Peyer's patch (tissue), 4 donors: Measurements from ENCODE around the gene ATG2A. TPM values are rescaled to one million over a fixed set of nuclear protein-coding genes. Genes with fewer than 3 reads are reported as not detected.

Experiments
- DNase-seq, 3 donors: peaks; one replicate each; pipeline ENCODE4 v3.0.0-alpha.2; 2017 to 2019
- H3K27ac ChIP-seq, 4 donors: fragments of 200-600 bp; sonication (generic); one replicate each; pipeline ENCODE4 v1.5.1; 2016 to 2019
- H3K27me3 ChIP-seq, 2 donors: fragments of 200-600 bp; sonication (generic); one replicate each; pipeline ENCODE4 v1.5.1; 2019
- H3K36me3 ChIP-seq, 3 donors: fragments of 200-600 bp; sonication (generic); one replicate each; pipeline ENCODE4 v1.5.1; 2016 to 2019
- H3K4me1 ChIP-seq, 4 donors: fragments of 200-600 bp; sonication (generic); one replicate each; pipeline ENCODE4 v1.5.1; 2016 to 2019
- H3K4me3 ChIP-seq, 4 donors: fragments of 200-600 bp; sonication (generic); 1 replicate in 3 of 4; 2 replicates in 1 of 4; pipeline ENCODE4 v1.5.1; 2016 to 2019; ENCODE audit warnings: mild to moderate bottlenecking in 1 of 4
- H3K9me3 ChIP-seq, 4 donors: fragments of 200-600 bp; sonication (generic); one replicate each; pipeline ENCODE4 v1.5.1; 2016 to 2019; ENCODE audit warnings: mild to moderate bottlenecking in 1 of 4
- POLR2A ChIP-seq, 2 donors: fragments of 450-650 bp; IDR thresholded peaks; one replicate each; pipeline ENCODE4 v1.5.1; 2017; ENCODE audit warnings: antibody characterized with exemption in 2 of 2, mild to moderate bottlenecking in 2 of 2, moderate library complexity in 2 of 2
- total RNA-seq, 4 donors: library from RNA; depleted of rRNA; stranded (reverse); fragments of >200 nt; gene quantifications; one replicate each; pipeline ENCODE4 v1.1.0, GENCODE V29; 2016
- TF ChIP-seq, protein P1 (sequence below), 6 experiments: fragments of 450-650 bp in 4 of 6; fragments of 200-600 bp in 2 of 6; sonication (generic) in 1 of 6; IDR thresholded peaks; one replicate each; pipeline ENCODE4 v1.5.1; 2017 to 2019; ENCODE audit warnings: antibody characterized with exemption in 6 of 6, mild to moderate bottlenecking in 3 of 6, moderate library complexity in 1 of 6

ATG2A gene
- total RNA-seq, 4 donors from 2014 or later = 38.8 to 79.6 (median 66.6) TPM

DNA sequence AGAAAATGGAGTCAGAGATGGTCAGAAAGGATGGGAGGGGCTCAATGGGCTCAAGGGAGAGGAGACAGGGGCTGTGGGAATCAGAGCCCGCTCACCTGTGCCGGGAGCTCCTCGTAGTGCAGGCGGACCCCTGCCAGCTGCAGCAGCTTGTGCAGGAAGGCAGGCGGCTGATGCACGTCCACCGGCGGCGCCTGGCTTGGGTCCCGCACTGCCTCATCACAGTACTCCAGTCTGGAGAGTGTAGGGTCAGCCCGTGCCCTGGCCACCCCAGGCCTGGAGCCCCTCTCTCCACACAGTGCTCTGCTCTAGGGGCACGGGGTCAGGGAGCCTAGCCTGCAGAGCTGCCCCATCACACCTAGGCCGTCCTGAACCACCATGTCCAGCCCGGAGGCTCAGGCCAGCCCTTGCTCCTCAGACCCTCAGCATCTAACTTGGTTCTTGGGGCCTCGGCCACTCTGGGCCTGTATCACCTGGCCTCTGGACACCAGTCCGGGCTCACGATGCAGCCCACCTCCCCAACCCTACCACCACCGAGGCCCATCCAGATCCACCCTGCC is 3.8 kb downstream of the ATG2A start:
- Histone ChIP-seq H3K4me1 (peaks cover 0 to 20% (median 13%) of the 10 kb centered on the region in 4 donors), H3K9me3 (no peaks in the 10 kb centered on the region), H3K27me3 (no peaks in the 10 kb centered on the region), H3K27ac (no peak overlapping the region), H3K36me3 (peaks cover 0 to 61% (median 0%) of the 10 kb centered on the region in 3 donors), H3K4me3 (no peak overlapping the region)
- no peak for DNase-seq
- TF ChIP-seq, protein P1, sequence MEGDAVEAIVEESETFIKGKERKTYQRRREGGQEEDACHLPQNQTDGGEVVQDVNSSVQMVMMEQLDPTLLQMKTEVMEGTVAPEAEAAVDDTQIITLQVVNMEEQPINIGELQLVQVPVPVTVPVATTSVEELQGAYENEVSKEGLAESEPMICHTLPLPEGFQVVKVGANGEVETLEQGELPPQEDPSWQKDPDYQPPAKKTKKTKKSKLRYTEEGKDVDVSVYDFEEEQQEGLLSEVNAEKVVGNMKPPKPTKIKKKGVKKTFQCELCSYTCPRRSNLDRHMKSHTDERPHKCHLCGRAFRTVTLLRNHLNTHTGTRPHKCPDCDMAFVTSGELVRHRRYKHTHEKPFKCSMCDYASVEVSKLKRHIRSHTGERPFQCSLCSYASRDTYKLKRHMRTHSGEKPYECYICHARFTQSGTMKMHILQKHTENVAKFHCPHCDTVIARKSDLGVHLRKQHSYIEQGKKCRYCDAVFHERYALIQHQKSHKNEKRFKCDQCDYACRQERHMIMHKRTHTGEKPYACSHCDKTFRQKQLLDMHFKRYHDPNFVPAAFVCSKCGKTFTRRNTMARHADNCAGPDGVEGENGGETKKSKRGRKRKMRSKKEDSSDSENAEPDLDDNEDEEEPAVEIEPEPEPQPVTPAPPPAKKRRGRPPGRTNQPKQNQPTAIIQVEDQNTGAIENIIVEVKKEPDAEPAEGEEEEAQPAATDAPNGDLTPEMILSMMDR (IDR thresholded peaks at IDR 0.05) = no peak
- no peak for TF ChIP-seq POLR2A (IDR thresholded peaks at IDR 0.05)

DNA sequence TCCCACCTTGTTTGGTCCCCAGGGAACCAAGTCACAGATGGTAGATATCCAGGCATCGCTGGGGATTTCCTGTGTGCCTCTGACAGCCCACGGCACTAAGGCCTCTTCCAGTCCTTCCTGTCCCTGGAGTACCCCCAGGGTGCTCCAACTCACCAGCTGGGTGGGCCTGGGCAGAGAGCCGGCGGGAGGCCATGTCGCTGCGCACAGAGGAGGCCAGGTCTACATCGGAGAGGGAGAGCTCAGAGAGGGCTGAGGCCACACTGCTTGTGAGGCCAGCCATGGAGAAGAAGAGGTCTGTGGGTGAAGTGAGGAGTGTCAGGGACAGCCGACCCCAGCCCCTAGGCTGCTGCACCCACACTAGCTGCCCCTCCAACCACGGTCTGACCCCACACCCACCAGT is 5.3 kb downstream of the ATG2A start:
- no peak for TF ChIP-seq POLR2A (IDR thresholded peaks at IDR 0.05)
- TF ChIP-seq, protein P1 (IDR thresholded peaks at IDR 0.05) = no peak
- peaks cover 0 to 14% (median 9%) of the 10 kb centered on the region in 4 donors for H3K4me1 ChIP-seq
- no peaks in the 10 kb centered on the region for H3K9me3 ChIP-seq
- H3K4me3 ChIP-seq = no peak overlapping the region
- no peak overlapping the region for H3K27ac ChIP-seq
- no peaks in the 10 kb centered on the region for H3K27me3 ChIP-seq
- DNase-seq = no peak
- peaks cover 0 to 77% (median 0%) of the 10 kb centered on the region in 3 donors for H3K36me3 ChIP-seq

DNA sequence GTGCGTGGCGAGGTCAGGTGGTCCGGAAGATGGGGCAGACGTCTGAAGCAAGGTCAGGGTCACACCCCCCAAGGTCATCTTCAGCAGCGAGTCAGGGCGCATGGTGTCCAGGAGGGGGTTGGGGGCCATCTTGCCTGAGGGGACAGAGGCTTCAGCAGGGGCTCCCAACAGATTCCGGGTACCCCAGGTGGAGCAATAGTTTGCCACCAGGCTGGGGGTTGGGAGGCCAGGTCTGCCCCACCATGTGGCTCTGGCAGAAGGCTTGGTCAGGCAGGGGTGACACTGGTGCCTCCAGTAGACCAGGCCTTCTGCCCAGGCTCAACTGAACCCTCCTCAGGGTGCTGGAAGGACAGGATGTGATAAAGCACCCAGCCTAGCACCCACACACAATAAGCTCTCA is 5.9 kb downstream of the ATG2A start:
- TF ChIP-seq, protein P1 (IDR thresholded peaks at IDR 0.05) = no peak
- TF ChIP-seq POLR2A (IDR thresholded peaks at IDR 0.05) = no peak
- Histone ChIP-seq H3K36me3 (peaks cover 0 to 83% (median 0%) of the 10 kb centered on the region in 3 donors), H3K4me1 (peaks cover 0 to 12% (median 7%) of the 10 kb centered on the region in 4 donors), H3K27ac (no peak overlapping the region), H3K4me3 (no peak overlapping the region), H3K9me3 (no peaks in the 10 kb centered on the region), H3K27me3 (no peaks in the 10 kb centered on the region)
- no peak for DNase-seq

DNA sequence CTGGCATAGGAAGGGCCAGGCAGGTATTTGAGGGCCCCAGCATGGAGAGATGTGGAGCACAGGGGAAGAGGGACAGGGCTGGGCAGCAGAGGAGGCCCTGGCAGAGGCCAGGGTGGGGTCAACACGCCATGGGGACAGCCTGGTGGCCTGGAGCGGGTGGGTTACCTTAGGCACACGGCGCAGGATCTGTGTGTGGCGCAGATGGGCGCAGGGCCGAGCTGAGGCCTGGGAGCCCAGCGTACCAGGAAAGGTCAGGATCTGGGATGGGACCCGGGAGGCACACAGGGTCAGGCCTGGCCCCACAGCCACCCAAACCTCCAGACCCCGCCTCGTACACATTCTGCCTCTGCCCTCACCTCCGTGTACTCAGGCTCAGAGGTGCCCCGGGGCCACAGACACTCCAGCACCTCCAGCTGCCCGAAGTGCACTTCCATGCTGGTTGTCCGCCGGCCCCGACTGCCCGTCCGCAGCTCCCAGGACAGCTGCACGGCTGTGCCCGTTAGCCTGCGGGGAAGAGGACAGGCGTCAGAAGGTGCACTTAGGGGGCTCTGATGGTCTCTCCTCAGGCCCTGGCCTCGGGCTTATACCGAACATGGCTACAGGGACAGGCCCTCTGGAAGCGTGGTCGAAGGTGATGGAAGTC is 6.4 kb downstream of the ATG2A start:
- no peak for DNase-seq
- no peaks in the 10 kb centered on the region for H3K27me3 ChIP-seq
- TF ChIP-seq POLR2A (IDR thresholded peaks at IDR 0.05) = no peak
- TF ChIP-seq, protein P1 (IDR thresholded peaks at IDR 0.05) = no peak
- H3K9me3 ChIP-seq = no peaks in the 10 kb centered on the region
- H3K4me3 ChIP-seq = no peak overlapping the region
- H3K4me1 ChIP-seq = peaks cover 0 to 6% (median 2%) of the 10 kb centered on the region in 4 donors
- no peak overlapping the region for H3K27ac ChIP-seq
- peaks cover 0 to 88% (median 0%) of the 10 kb centered on the region in 3 donors for H3K36me3 ChIP-seq

DNA sequence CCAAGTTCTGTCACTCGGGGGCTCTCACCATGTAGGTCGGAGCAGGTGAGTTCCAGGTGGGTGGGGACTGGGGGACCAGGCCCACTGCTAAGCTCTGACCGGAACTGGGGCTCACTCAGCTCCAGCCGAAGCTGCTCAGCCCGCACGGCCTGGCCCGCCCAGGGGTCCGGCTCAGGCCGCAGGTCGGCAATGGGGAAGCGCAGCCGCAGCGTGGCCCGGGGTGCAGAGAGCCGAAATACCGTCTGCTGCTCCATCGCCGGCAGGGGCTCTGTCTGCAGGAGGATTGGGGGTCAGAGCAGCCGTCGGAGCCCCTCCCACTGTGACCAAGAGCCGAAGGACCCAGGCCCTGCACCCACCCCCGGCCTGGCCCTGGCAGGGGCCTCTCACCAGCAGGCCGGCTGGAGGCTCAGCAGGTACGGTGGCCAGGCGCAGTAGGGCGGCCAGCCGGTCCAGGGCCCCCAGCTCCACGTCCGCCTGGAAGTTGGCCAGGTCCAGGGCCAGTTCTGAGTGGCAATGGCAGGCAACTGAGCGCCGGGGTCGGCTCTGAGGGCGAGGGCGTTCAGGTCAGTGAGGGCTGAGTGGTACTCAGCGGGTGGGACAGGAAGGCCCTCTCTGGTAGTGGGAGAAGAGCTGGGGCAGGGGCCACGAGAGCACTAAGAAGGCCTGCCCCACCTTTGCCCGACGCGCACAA is 7.2 kb downstream of the ATG2A start:
- Histone ChIP-seq H3K9me3 (no peaks in the 10 kb centered on the region), H3K36me3 (peaks cover 0 to 96% (median 0%) of the 10 kb centered on the region in 3 donors)

More for the DNA sequence above, 7.2 kb downstream of the ATG2A start:
- Histone ChIP-seq H3K4me3 (no peak overlapping the region), H3K27ac (no peak overlapping the region), H3K27me3 (no peaks in the 10 kb centered on the region), H3K4me1 (no peaks in the 10 kb centered on the region)
- DNase-seq = no peak
- TF ChIP-seq, protein P1 (IDR thresholded peaks at IDR 0.05) = no peak
- no peak for TF ChIP-seq POLR2A (IDR thresholded peaks at IDR 0.05)
